Gastroesophageal sphincter (tissue), 4 donors: ENCODE measurements around the gene TRIP4. TPM values are rescaled to one million over a fixed set of nuclear protein-coding genes. Genes with fewer than 3 reads are reported as not detected.

Experiments
- ATAC-seq: fragments of 150-250 bp; one replicate; pipeline ENCODE4 v1.9.1; 2016; ENCODE audit warnings: mild to moderate bottlenecking, moderate library complexity
- H3K27ac ChIP-seq, 4 donors: fragments of 200-600 bp; sonication (generic) in 3 of 4; 1 replicate in 3 of 4; 2 replicates in 1 of 4; pipeline ENCODE4 v1.5.1; 2016 to 2019
- H3K27me3 ChIP-seq: fragments of 200-600 bp; sonication (generic); one replicate; pipeline ENCODE4 v1.5.1; 2019
- H3K36me3 ChIP-seq, 2 donors: fragments of 200-600 bp; sonication (generic); one replicate each; pipeline ENCODE4 v1.5.1; 2019; ENCODE audit warnings: control low read depth in 1 of 2
- H3K4me1 ChIP-seq, 3 donors: fragments of 200-600 bp; sonication (generic); 1 replicate in 2 of 3; 2 replicates in 1 of 3; pipeline ENCODE4 v1.5.1; 2016 to 2019; ENCODE audit warnings: control low read depth in 2 of 3
- H3K4me3 ChIP-seq, 2 donors: fragments of 200-600 bp; sonication (generic); one replicate each; pipeline ENCODE4 v1.5.1; 2019; ENCODE audit warnings: mild to moderate bottlenecking in 1 of 2, moderate library complexity in 1 of 2
- H3K9me3 ChIP-seq, 3 donors: fragments of 200-600 bp; sonication (generic); one replicate each; pipeline ENCODE4 v1.5.1; 2017 to 2019; ENCODE audit warnings: control low read depth in 2 of 3
- EP300 ChIP-seq: sonication (generic); formaldehyde crosslinking; IDR thresholded peaks from one replicate; pipeline ENCODE4 v1.6.1; 2017; ENCODE audit warnings: antibody characterized with exemption, mild to moderate bottlenecking
- POLR2A ChIP-seq, 2 donors: fragments of 450-650 bp; IDR thresholded peaks; one replicate each; pipeline ENCODE4 v1.6.1; 2017; ENCODE audit warnings: antibody characterized with exemption in 2 of 2, mild to moderate bottlenecking in 2 of 2, moderate library complexity in 1 of 2
- POLR2AphosphoS5 ChIP-seq: sonication (generic); formaldehyde crosslinking; IDR thresholded peaks from one replicate; pipeline ENCODE4 v1.6.1; 2017; ENCODE audit warnings: antibody characterized with exemption
- WGBS, 2 donors: methylation state at CpG; one replicate each; pipeline ENCODE4 v1.1.5; 2018; ENCODE audit warnings: low coverage in 1 of 2; 5-methylcytosine and 5-hydroxymethylcytosine counted together
- total RNA-seq, 4 donors: library from RNA; depleted of rRNA; stranded (reverse); fragments of >200 nt; gene quantifications; one replicate each; pipeline ENCODE4 v1.1.0, GENCODE V29; 2016
- TF ChIP-seq, protein P1 (sequence below), 4 experiments: fragments of 200-600 bp in 2 of 4; fragments of 450-650 bp in 2 of 4; sonication (generic) in 1 of 4; IDR thresholded peaks; one replicate each; pipeline ENCODE4 v1.5.1; 2017 to 2019; ENCODE audit warnings: antibody characterized with exemption in 4 of 4, mild to moderate bottlenecking in 2 of 4, moderate library complexity in 2 of 4

Gene TRIP4
- total RNA-seq, 4 donors from 2014 or later, result 7.7 to 17.0 (median 11.1) TPM

DNA sequence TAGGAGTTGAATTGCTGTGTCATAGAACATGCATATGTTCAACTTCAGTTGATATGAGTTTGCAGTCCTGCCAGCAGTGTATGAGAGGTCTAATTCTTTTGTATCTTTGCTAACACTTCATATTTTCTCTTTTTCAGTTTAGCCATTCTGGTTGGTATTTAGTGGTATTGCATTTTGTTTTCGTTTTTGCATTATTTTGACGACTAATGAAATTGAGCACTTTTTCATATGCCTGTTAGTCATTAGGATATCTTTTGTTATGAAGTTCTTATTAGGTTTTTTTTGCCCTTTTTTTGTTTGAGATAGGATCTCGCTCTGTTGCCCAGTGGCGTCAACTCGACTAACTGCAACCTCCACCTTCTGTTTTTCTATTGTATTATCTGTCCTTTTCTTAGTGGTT is 9.2 kb downstream of the TRIP4 start:
- Histone ChIP-seq H3K27me3 (no peaks in the 10 kb centered on the region), H3K4me1 (no peaks in the 10 kb centered on the region), H3K36me3 (peaks cover 0 to 93% of the 10 kb centered on the region in 2 donors), H3K27ac (no peak overlapping the region), H3K9me3 (no peaks in the 10 kb centered on the region), H3K4me3 (no peak overlapping the region)
- TF ChIP-seq POLR2A (IDR thresholded peaks at IDR 0.05), result no peak
- TF ChIP-seq EP300, result no peak
- no peak for TF ChIP-seq POLR2AphosphoS5
- TF ChIP-seq, protein P1, sequence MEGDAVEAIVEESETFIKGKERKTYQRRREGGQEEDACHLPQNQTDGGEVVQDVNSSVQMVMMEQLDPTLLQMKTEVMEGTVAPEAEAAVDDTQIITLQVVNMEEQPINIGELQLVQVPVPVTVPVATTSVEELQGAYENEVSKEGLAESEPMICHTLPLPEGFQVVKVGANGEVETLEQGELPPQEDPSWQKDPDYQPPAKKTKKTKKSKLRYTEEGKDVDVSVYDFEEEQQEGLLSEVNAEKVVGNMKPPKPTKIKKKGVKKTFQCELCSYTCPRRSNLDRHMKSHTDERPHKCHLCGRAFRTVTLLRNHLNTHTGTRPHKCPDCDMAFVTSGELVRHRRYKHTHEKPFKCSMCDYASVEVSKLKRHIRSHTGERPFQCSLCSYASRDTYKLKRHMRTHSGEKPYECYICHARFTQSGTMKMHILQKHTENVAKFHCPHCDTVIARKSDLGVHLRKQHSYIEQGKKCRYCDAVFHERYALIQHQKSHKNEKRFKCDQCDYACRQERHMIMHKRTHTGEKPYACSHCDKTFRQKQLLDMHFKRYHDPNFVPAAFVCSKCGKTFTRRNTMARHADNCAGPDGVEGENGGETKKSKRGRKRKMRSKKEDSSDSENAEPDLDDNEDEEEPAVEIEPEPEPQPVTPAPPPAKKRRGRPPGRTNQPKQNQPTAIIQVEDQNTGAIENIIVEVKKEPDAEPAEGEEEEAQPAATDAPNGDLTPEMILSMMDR (IDR thresholded peaks at IDR 0.05), result no peak
- WGBS, 2 donors, result 85 to 90% methylated on average over 5 of the region's 5 CpGs
- ATAC-seq, result no peak

DNA sequence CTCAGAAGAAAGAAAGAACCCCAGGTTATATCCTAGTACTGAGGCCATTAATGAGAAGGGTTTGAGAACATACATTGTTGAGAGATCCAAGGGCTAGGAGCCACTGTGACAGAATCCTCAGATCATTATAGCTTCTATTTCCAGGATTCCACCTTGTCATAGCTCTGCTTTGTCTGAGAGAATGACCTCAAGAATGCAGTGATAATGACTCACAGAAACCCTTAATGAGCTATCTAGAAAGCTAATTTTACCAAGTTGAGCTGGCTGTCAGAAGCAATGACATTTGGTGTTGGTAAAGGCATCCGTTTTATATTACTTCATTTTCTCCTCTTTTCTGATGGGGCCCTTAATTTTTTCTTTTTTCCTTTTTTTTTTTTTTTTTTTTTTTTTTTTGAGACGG is 10.9 kb downstream of the TRIP4 start:
- H3K27me3 ChIP-seq, result no peaks in the 10 kb centered on the region
- TF ChIP-seq, protein P1 (IDR thresholded peaks at IDR 0.05), result no peak
- TF ChIP-seq EP300 (no peak), POLR2AphosphoS5 (no peak), POLR2A (IDR thresholded peaks at IDR 0.05) (no peak)
- H3K4me1 ChIP-seq, result no peaks in the 10 kb centered on the region
- H3K4me3 ChIP-seq, result no peak overlapping the region
- peaks cover 0 to 100% of the 10 kb centered on the region in 2 donors for H3K36me3 ChIP-seq
- H3K9me3 ChIP-seq, result no peaks in the 10 kb centered on the region
- 81 to 94% methylated on average over 1 to 2 of the region's 2 CpGs for WGBS, 2 donors
- no peak overlapping the region for H3K27ac ChIP-seq
- ATAC-seq, result no peak

DNA sequence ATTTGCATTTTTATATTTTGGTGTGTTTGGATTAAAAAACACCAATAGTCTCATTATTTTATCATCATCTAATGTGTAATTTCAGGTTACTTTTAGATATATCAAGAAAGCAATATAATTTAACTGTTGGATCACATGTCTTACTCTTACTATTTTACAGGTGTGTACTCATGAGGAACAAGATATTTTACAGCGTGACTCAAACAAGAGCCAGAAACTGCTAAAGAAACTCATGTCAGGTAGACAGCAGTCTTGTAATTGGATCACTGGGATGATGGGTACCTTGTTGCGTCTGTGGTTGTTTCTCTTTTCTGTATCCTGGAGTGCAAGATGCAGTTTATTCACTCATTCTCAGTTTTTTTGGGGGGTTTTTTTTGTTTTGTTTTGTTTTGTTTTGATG is 12.9 kb downstream of the TRIP4 start:
- Histone ChIP-seq H3K27ac (no peak overlapping the region), H3K9me3 (no peaks in the 10 kb centered on the region), H3K36me3 (peaks cover 0 to 100% of the 10 kb centered on the region in 2 donors), H3K4me3 (no peak overlapping the region), H3K27me3 (no peaks in the 10 kb centered on the region), H3K4me1 (no peaks in the 10 kb centered on the region)
- no peak for TF ChIP-seq EP300
- TF ChIP-seq, protein P1 (IDR thresholded peaks at IDR 0.05), result no peak
- no peak for TF ChIP-seq POLR2AphosphoS5
- no peak for TF ChIP-seq POLR2A (IDR thresholded peaks at IDR 0.05)
- ATAC-seq, result no peak
- 95% methylated on average over 2 of the region's 2 CpGs for WGBS, 2 donors

DNA sequence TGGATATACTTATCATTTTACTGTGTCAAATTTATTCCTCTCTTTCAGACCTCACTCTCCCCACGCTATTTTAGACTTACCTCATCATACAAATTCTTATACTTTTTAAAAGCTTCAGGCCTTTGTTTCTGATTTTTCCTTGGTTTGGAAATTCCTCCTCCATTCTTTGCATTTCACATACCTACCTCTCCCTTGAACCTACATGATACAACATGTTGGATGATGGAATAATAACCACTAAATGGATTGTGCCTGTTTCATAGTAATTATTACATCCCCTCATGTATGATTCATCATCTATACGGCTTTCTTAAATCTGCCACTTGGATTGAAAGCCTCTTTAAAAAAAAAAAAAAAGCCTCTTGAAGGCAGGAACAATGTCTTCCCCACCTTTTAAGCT is 24.6 kb downstream of the TRIP4 start:
- TF ChIP-seq, protein P1 (IDR thresholded peaks at IDR 0.05), result no peak
- TF ChIP-seq POLR2AphosphoS5, result no peak
- TF ChIP-seq EP300, result no peak
- no peak for TF ChIP-seq POLR2A (IDR thresholded peaks at IDR 0.05)
- Histone ChIP-seq H3K4me3 (no peak overlapping the region), H3K27ac (no peak overlapping the region), H3K9me3 (no peaks in the 10 kb centered on the region), H3K36me3 (peaks cover 6 to 92% of the 10 kb centered on the region in 2 donors), H3K4me1 (no peaks in the 10 kb centered on the region), H3K27me3 (no peaks in the 10 kb centered on the region)
- WGBS, 2 donors, result 85 to 100% methylated on average over 1 to 2 of the region's 2 CpGs
- ATAC-seq, result no peak

DNA sequence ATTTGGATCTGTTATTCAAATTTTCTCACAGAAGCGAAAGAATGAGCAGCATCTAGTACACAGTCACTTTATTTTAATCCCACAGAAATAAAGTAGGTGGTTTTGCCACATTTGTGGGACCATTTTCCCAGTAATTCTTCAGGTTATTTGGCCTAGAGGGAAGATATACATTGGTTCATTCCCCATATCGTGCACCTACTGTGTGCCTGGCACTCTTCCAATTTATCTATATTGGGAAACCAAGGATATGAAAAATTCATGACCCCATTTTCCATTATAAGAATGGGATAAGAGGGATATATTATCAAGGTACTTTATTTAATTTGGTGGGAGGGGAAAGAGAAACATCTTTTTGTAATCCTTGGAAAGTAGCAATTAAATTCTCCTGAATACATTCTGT is 35.1 kb downstream of the TRIP4 start:
- H3K36me3 ChIP-seq, result peaks cover 0 to 94% of the 10 kb centered on the region in 2 donors
- ATAC-seq, result no peak
- 79 to 81% methylated on average over 2 of the region's 2 CpGs for WGBS, 2 donors
- no peak overlapping the region for H3K4me3 ChIP-seq
- peaks cover 0 to 9% (median 0%) of the 10 kb centered on the region in 3 donors for H3K4me1 ChIP-seq
- no peaks in the 10 kb centered on the region for H3K9me3 ChIP-seq
- H3K27me3 ChIP-seq, result no peaks in the 10 kb centered on the region
- H3K27ac ChIP-seq, result no peak overlapping the region
- TF ChIP-seq POLR2AphosphoS5 (no peak), EP300 (no peak), POLR2A (IDR thresholded peaks at IDR 0.05) (no peak)
- TF ChIP-seq, protein P1 (IDR thresholded peaks at IDR 0.05), result no peak
